SH-SY5Y (cell line): ENCODE data around the gene EHHADH.

ENCODE experiments used
- GATA2 ChIP-seq: IDR thresholded peaks from 2 replicates; pipeline ENCODE4 v1.6.1; 2011; ENCODE audit warnings: mild to moderate bottlenecking, low read depth, low read length
- GATA3 ChIP-seq: IDR thresholded peaks from 2 replicates; pipeline ENCODE4 v1.6.1; 2011; ENCODE audit warnings: low read depth, mild to moderate bottlenecking, low read length, moderate library complexity

Gene EHHADH

GRCh38 chr3:185264849-185265553, 11.2 kb upstream of the EHHADH start:
- TF ChIP-seq GATA2, result no peak
- no peak for TF ChIP-seq GATA3

GRCh38 chr3:185263423-185263822, 9.6 kb upstream of the EHHADH start:
- TF ChIP-seq GATA2, result no peak

- TF ChIP-seq GATA2 (no peak), GATA3 (no peak)
These were observed 3.5 kb upstream of the EHHADH start for GRCh38 chr3:185257334-185257733.

GRCh38 chr3:185254799-185255198, 950 bp upstream of the EHHADH start:
- TF ChIP-seq GATA3 (no peak), GATA2 (no peak)

GRCh38 chr3:185251272-185251671, 2.6 kb downstream of the EHHADH start:
- TF ChIP-seq GATA3 (no peak), GATA2 (no peak)

GRCh38 chr3:185250653-185251052, 3.2 kb downstream of the EHHADH start:
- TF ChIP-seq GATA3 (no peak), GATA2 (no peak)

GRCh38 chr3:185250247-185250646, 3.6 kb downstream of the EHHADH start:
- TF ChIP-seq GATA3 (no peak), GATA2 (no peak)

- TF ChIP-seq GATA3, result no peak
- TF ChIP-seq GATA2, result no peak
These were observed 11.2 kb downstream of the EHHADH start for GRCh38 chr3:185242642-185243041.

- no peak for TF ChIP-seq GATA2
- TF ChIP-seq GATA3, result no peak
These were observed 16.9 kb downstream of the EHHADH start for GRCh38 chr3:185236969-185237368.

GRCh38 chr3:185233328-185233727, 20.5 kb downstream of the EHHADH start:
- TF ChIP-seq GATA2, result no peak
- no peak for TF ChIP-seq GATA3

- TF ChIP-seq GATA2 (no peak), GATA3 (no peak)
These were observed 28.3 kb downstream of the EHHADH start for GRCh38 chr3:185225523-185225922.

GRCh38 chr3:185225080-185225479, 28.8 kb downstream of the EHHADH start:
- TF ChIP-seq GATA3 (no peak), GATA2 (no peak)

- TF ChIP-seq GATA2 (no peak), GATA3 (no peak)
These were observed 32.6 kb downstream of the EHHADH start for GRCh38 chr3:185221203-185221602.

- no peak for TF ChIP-seq GATA2
- no peak for TF ChIP-seq GATA3
These were observed 37.3 kb downstream of the EHHADH start for GRCh38 chr3:185216607-185216958.

GRCh38 chr3:185215873-185216606, 37.8 kb downstream of the EHHADH start:
- no peak for TF ChIP-seq GATA2
- TF ChIP-seq GATA3, result no peak

- no peak for TF ChIP-seq GATA2
- no peak for TF ChIP-seq GATA3
These were observed 41.3 kb downstream of the EHHADH start for GRCh38 chr3:185212559-185212958.

GRCh38 chr3:185212086-185212485, 41.8 kb downstream of the EHHADH start:
- TF ChIP-seq GATA2, result no peak
- TF ChIP-seq GATA3, result no peak
